WTC11 (cell line): ENCODE measurements around the gene BRMS1. TPM values are rescaled to one million over a fixed set of nuclear protein-coding genes. Genes with fewer than 3 reads are reported as not detected.

Source experiments
- ATF2 ChIP-seq: sonication (generic); formaldehyde crosslinking; IDR thresholded peaks from 2 replicates; pipeline ENCODE4 v1.8.1; 2022; ENCODE audit warnings: low read depth, missing genetic modification reagents, borderline replicate concordance
- CREM ChIP-seq: sonication (generic); formaldehyde crosslinking; IDR thresholded peaks from 2 replicates; pipeline ENCODE4 v1.8.1; 2022; ENCODE audit warnings: mild to moderate bottlenecking, missing genetic modification reagents, moderate library complexity
- ELF4 ChIP-seq: sonication (generic); formaldehyde crosslinking; IDR thresholded peaks from 2 replicates; pipeline ENCODE4 v1.8.1; 2022; ENCODE audit warnings: low read depth, mild to moderate bottlenecking, moderate library complexity, missing genetic modification reagents
- EMX1 ChIP-seq: fragments of 250-450 bp; sonication (Bioruptor Pico); IDR thresholded peaks from 2 replicates; pipeline ENCODE4 v1.8.0; 2021; ENCODE audit warnings: mild to moderate bottlenecking
- FOXJ3 ChIP-seq: sonication (generic); formaldehyde crosslinking; IDR thresholded peaks from 2 replicates; pipeline ENCODE4 v1.9.0; 2021; ENCODE audit warnings: missing genetic modification reagents, mild to moderate bottlenecking, borderline replicate concordance
- FOXP1 ChIP-seq: sonication (generic); formaldehyde crosslinking; IDR thresholded peaks from 2 replicates; pipeline ENCODE4 v1.8.0; 2022; ENCODE audit warnings: missing genetic modification reagents, mild to moderate bottlenecking, moderate library complexity, borderline replicate concordance
- GTF2I ChIP-seq: fragments of 250-450 bp; sonication (Bioruptor Pico); conservative IDR thresholded peaks from 2 replicates; pipeline ENCODE4 v1.4.0; 2021; ENCODE audit warnings: mild to moderate bottlenecking
- HMGA2 ChIP-seq: fragments of 250-450 bp; sonication (Bioruptor Pico); IDR thresholded peaks from 2 replicates; pipeline ENCODE4 v1.4.0; 2021; ENCODE audit warnings: mild to moderate bottlenecking, moderate library complexity
- JAZF1 ChIP-seq: fragments of 250-450 bp; sonication (Bioruptor Pico); IDR thresholded peaks from 2 replicates; pipeline ENCODE4 v1.9.0; 2021; ENCODE audit warnings: moderate library complexity, mild to moderate bottlenecking, inconsistent platforms
- JUN ChIP-seq: sonication (generic); formaldehyde crosslinking; IDR thresholded peaks from 2 replicates; pipeline ENCODE4 v1.8.0; 2023; ENCODE audit warnings: mild to moderate bottlenecking, missing genetic modification reagents
- MXD4 ChIP-seq: fragments of 250-450 bp; sonication (Bioruptor Pico); IDR thresholded peaks from 2 replicates; pipeline ENCODE4 v1.8.0; 2021; ENCODE audit warnings: mild to moderate bottlenecking, moderate library complexity, borderline replicate concordance
- MYBL2 ChIP-seq: sonication (generic); formaldehyde crosslinking; IDR thresholded peaks from 2 replicates; pipeline ENCODE4 v1.8.1; 2023; ENCODE audit warnings: mild to moderate bottlenecking, moderate library complexity, missing genetic modification reagents
- NFATC4 ChIP-seq: fragments of 250-450 bp; sonication (Bioruptor Pico); IDR thresholded peaks from 2 replicates; pipeline ENCODE4 v1.9.0; 2021; ENCODE audit warnings: mild to moderate bottlenecking
- NFE2L1 ChIP-seq: sonication (generic); formaldehyde crosslinking; IDR thresholded peaks from 2 replicates; pipeline ENCODE4 v1.8.1; 2023; ENCODE audit warnings: missing genetic modification reagents
- NFYB ChIP-seq: sonication (generic); formaldehyde crosslinking; conservative IDR thresholded peaks from 2 replicates; pipeline ENCODE4 v1.8.0; 2022; ENCODE audit warnings: low read depth, missing genetic modification reagents
- PRDM15 ChIP-seq: sonication (generic); formaldehyde crosslinking; IDR thresholded peaks from 2 replicates; pipeline ENCODE4 v1.8.0; 2022; ENCODE audit warnings: missing genetic modification reagents
- SMAD3 ChIP-seq: sonication (generic); formaldehyde crosslinking; IDR thresholded peaks from 2 replicates; pipeline ENCODE4 v1.8.0; 2022; ENCODE audit warnings: missing genetic modification reagents, mild to moderate bottlenecking, borderline replicate concordance
- SMAD4 ChIP-seq: sonication (generic); formaldehyde crosslinking; IDR thresholded peaks from 2 replicates; pipeline ENCODE4 v1.8.0; 2022; ENCODE audit warnings: mild to moderate bottlenecking, missing genetic modification reagents
- SOX15 ChIP-seq: fragments of 250-450 bp; sonication (Bioruptor Pico); IDR thresholded peaks from 2 replicates; pipeline ENCODE4 v1.9.0; 2021; ENCODE audit warnings: mild to moderate bottlenecking
- TEAD1 ChIP-seq: sonication (generic); formaldehyde crosslinking; IDR thresholded peaks from 2 replicates; pipeline ENCODE4 v1.8.0; 2022; ENCODE audit warnings: mild to moderate bottlenecking, missing genetic modification reagents
- TEAD4 ChIP-seq: sonication (generic); formaldehyde crosslinking; IDR thresholded peaks from 2 replicates; pipeline ENCODE4 v1.8.0; 2022; ENCODE audit warnings: mild to moderate bottlenecking, missing genetic modification reagents
- TP53 ChIP-seq: sonication (generic); formaldehyde crosslinking; IDR thresholded peaks from 2 replicates; pipeline ENCODE4 v1.8.1; 2023; ENCODE audit warnings: mild to moderate bottlenecking, missing genetic modification reagents
- ZBTB21 ChIP-seq: sonication (generic); formaldehyde crosslinking; IDR thresholded peaks from 2 replicates; pipeline ENCODE4 v1.8.1; 2023; ENCODE audit warnings: mild to moderate bottlenecking, missing genetic modification reagents, borderline replicate concordance
- ZMAT4 ChIP-seq: fragments of 250-450 bp; sonication (Bioruptor Pico); IDR thresholded peaks from 2 replicates; pipeline ENCODE4 v1.9.0; 2021; ENCODE audit warnings: mild to moderate bottlenecking
- ZNF121 ChIP-seq: sonication (generic); formaldehyde crosslinking; IDR thresholded peaks from 2 replicates; pipeline ENCODE4 v1.8.0; 2023; ENCODE audit warnings: missing genetic modification reagents
- ZNF138 ChIP-seq: sonication (generic); formaldehyde crosslinking; conservative IDR thresholded peaks from 2 replicates; pipeline ENCODE4 v1.8.1; 2022; ENCODE audit warnings: mild to moderate bottlenecking, moderate library complexity, missing genetic modification reagents
- ZNF232 ChIP-seq: sonication (generic); formaldehyde crosslinking; IDR thresholded peaks from 2 replicates; pipeline ENCODE4 v1.8.0; 2022; ENCODE audit warnings: mild to moderate bottlenecking, missing genetic modification reagents
- ZNF281 ChIP-seq: sonication (generic); formaldehyde crosslinking; IDR thresholded peaks from 2 replicates; pipeline ENCODE4 v1.8.0; 2023; ENCODE audit warnings: mild to moderate bottlenecking, missing genetic modification reagents
- ZNF416 ChIP-seq: fragments of 250-450 bp; sonication (Bioruptor Pico); IDR thresholded peaks from 2 replicates; pipeline ENCODE4 v1.9.0; 2021; ENCODE audit warnings: mild to moderate bottlenecking, inconsistent platforms
- total RNA-seq: library from RNA; stranded (reverse); gene quantifications from 3 replicates; pipeline ENCODE4 v1.2.3, GENCODE V29; 2021
- TF ChIP-seq, protein P1 (sequence below): sonication (generic); formaldehyde crosslinking; IDR thresholded peaks from 2 replicates; pipeline ENCODE4 v1.8.1; 2023; ENCODE audit warnings: mild to moderate bottlenecking, moderate library complexity, missing genetic modification reagents
- TF ChIP-seq, protein P2 (sequence below): sonication (generic); formaldehyde crosslinking; IDR thresholded peaks from 2 replicates; pipeline ENCODE4 v1.8.0; 2022; ENCODE audit warnings: mild to moderate bottlenecking, missing genetic modification reagents

The BRMS1 gene
- total RNA-seq, 1 experiment from 2014 or later: 44.5 TPM

DNA sequence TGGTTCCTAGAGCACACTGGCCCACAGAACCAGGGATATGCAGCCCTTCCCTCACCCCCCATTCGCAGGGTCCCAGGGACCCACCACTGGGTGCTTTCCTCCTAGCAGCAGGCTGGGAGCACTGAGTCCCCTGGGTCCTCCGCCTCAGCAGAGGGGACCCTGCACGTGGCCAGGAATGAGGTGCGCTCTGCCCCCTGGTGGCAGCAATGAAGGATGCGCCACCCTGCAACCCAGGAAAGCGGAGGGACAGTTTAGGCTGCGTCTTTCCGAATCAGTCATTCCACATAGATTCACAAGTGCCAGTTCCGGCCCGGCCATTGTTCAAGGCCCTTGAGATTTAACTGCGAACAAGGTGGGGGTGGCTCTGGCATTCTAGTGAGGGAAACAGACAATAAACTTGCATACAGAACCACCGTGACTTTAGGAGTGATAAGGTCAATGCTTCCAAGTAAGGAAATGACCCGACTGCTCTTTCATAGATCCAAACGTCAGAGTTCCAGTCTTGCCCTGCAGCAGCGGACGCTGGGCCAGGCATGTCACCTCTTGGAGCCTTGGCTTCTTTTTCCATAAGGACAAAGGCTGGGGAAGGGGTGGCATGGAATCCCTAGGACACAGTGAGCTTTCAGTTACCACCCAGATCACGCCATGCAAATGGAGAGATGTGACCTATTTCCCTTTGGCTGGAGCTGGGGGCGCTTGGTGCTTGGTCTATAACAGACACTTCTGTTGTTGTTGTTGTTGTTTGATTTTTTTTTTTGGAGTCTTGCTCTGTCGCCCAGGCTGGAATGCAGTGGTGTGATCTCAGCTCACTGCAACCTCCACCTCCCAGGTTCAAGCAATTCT, 16.4 kb downstream of the BRMS1 start (continued):
- TF ChIP-seq NFATC4 (CRISPR knock-in tag) (no peak), ZNF281 (peak; percentile 53; the same call in 1 of the 2 replicates), ZBTB21 (0 out of 2 replicates have a peak, but pooled peaks have one; percentile 6), ZNF121 (CRISPR knock-in tag) (peak; percentile 72), SMAD4 (no peak), GTF2I (CRISPR knock-in tag) (no peak), ZMAT4 (CRISPR knock-in tag) (no peak), ZNF232 (CRISPR knock-in tag) (0 out of 2 replicates have a peak, but pooled peaks have one; percentile 53), TEAD1 (CRISPR knock-in tag) (peak; percentile 98), MXD4 (CRISPR knock-in tag) (no peak), PRDM15 (CRISPR knock-in tag) (no peak), NFYB (CRISPR knock-in tag) (no peak), CREM (CRISPR knock-in tag) (no peak), TP53 (no peak), ELF4 (CRISPR knock-in tag) (no peak), SOX15 (CRISPR knock-in tag) (no peak), FOXP1 (CRISPR knock-in tag) (no peak), NFE2L1 (CRISPR knock-in tag) (peak; percentile 8; the same call in 1 of the 2 replicates), ZNF416 (CRISPR knock-in tag) (no peak), TEAD4 (CRISPR knock-in tag) (0 out of 2 replicates have a peak, but pooled peaks have one; percentile 72), ZNF138 (CRISPR knock-in tag) (no peak), SMAD3 (0 out of 2 replicates have a peak, but pooled peaks have one; percentile 50), ATF2 (CRISPR knock-in tag) (no peak), JUN (CRISPR knock-in tag) (no peak), JAZF1 (CRISPR knock-in tag) (no peak), FOXJ3 (CRISPR knock-in tag) (no peak), HMGA2 (no peak), MYBL2 (no peak), EMX1 (CRISPR knock-in tag) (no peak)
- TF ChIP-seq, protein P1, sequence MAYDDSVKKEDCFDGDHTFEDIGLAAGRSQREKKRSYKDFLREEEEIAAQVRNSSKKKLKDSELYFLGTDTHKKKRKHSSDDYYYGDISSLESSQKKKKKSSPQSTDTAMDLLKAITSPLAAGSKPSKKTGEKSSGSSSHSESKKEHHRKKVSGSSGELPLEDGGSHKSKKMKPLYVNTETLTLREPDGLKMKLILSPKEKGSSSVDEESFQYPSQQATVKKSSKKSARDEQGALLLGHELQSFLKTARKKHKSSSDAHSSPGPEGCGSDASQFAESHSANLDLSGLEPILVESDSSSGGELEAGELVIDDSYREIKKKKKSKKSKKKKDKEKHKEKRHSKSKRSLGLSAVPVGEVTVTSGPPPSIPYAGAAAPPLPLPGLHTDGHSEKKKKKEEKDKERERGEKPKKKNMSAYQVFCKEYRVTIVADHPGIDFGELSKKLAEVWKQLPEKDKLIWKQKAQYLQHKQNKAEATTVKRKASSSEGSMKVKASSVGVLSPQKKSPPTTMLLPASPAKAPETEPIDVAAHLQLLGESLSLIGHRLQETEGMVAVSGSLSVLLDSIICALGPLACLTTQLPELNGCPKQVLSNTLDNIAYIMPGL (CRISPR knock-in tag): no peak; the same call in 1 of the 2 replicates
- TF ChIP-seq, protein P2, sequence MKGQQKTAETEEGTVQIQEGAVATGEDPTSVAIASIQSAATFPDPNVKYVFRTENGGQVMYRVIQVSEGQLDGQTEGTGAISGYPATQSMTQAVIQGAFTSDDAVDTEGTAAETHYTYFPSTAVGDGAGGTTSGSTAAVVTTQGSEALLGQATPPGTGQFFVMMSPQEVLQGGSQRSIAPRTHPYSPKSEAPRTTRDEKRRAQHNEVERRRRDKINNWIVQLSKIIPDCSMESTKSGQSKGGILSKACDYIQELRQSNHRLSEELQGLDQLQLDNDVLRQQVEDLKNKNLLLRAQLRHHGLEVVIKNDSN (CRISPR knock-in tag): peak; percentile 88
